AG09309 (cell line): ENCODE measurements around the gene SP9.

Source experiments
- DNase-seq: peaks from one replicate; pipeline ENCODE4 v3.0.0-alpha.2; 2010; ENCODE audit warnings: low read depth
- H3K4me3 ChIP-seq: 2 replicates; pipeline ENCODE4 v1.5.1; 2011; ENCODE audit warnings: mild to moderate bottlenecking, low read depth, low read length, moderate library complexity; ENCODE audit not compliant: control insufficient read depth
- TF ChIP-seq, protein P1 (sequence below): IDR thresholded peaks from 2 replicates; pipeline ENCODE4 v1.5.1; 2011; ENCODE audit warnings: mild to moderate bottlenecking, low read depth, low read length, inconsistent platforms; ENCODE audit not compliant: insufficient read depth, control insufficient read depth; ENCODE audit errors: missing control alignments

Gene SP9

DNA sequence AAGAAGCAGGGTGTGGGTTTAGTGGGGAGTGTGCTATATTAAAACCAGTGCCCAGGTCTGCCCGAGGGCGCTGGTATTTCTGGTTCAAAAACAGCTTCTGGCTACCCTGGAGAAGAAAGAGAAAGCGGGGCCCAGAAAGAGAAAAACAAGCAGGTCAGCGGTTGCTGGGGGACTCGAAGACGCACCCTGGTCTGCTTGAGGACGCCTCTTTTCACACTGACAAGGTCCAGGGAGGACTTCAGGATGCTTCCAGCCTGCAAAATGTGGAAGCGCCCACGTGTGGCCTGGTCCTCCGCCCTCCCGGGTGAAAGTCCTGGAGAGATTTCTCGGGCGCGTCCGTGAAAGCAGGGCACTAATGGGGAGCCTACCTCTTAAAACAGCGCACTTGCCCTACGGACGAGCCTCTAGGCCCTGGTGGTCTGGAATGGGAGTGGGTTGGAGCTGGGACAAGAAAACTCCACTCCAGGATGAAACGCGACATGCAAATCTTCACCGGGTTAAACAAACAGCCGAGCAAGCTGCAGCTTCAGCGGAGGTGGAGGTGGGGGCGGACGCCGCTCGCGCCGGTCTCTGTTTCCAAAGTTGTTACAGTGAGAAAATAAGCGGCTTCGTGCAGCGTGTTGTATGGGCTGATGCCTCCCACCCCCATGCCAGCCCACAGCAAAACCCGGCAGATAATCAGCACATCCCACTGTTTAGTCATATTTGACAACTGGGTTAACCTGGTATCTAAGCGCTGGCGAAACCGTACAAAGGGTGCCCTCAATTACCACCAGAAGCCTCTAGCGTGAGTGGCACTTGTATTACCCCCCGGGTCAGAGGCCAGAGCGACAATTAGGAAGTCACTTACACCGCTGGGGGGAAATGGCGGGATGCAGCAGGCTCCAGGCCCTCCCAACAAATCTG, 1.1 kb upstream of the SP9 start:
- no peak for DNase-seq
- TF ChIP-seq, protein P1, sequence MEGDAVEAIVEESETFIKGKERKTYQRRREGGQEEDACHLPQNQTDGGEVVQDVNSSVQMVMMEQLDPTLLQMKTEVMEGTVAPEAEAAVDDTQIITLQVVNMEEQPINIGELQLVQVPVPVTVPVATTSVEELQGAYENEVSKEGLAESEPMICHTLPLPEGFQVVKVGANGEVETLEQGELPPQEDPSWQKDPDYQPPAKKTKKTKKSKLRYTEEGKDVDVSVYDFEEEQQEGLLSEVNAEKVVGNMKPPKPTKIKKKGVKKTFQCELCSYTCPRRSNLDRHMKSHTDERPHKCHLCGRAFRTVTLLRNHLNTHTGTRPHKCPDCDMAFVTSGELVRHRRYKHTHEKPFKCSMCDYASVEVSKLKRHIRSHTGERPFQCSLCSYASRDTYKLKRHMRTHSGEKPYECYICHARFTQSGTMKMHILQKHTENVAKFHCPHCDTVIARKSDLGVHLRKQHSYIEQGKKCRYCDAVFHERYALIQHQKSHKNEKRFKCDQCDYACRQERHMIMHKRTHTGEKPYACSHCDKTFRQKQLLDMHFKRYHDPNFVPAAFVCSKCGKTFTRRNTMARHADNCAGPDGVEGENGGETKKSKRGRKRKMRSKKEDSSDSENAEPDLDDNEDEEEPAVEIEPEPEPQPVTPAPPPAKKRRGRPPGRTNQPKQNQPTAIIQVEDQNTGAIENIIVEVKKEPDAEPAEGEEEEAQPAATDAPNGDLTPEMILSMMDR = no peak
- peak overlapping the region; percentile 32 for H3K4me3 ChIP-seq

DNA sequence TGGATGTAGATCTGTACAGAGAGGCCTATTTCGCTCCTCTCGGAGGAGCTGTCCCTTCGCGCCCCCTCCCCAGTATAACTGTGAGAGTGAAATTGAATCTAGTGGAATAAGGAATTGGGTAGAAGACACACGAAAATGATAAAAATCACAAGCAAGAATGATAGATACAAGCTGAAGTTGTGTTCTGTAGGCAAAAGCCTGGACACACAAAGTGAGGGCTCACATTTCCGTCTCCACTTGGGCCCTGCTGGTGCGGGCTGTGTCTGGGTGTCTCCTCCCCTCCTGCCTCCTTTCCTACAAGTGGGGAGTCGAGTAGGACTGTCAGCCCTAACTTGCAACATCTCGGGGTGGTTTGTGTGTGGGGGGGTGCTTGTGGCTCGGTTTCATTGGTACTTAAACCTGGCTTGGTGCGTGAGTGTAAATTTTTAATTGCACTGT, 457 bp upstream of the SP9 start:
- TF ChIP-seq, protein P1 = no peak
- DNase-seq = peak; percentile 46
- H3K4me3 ChIP-seq = peak overlapping the region; percentile 27

DNA sequence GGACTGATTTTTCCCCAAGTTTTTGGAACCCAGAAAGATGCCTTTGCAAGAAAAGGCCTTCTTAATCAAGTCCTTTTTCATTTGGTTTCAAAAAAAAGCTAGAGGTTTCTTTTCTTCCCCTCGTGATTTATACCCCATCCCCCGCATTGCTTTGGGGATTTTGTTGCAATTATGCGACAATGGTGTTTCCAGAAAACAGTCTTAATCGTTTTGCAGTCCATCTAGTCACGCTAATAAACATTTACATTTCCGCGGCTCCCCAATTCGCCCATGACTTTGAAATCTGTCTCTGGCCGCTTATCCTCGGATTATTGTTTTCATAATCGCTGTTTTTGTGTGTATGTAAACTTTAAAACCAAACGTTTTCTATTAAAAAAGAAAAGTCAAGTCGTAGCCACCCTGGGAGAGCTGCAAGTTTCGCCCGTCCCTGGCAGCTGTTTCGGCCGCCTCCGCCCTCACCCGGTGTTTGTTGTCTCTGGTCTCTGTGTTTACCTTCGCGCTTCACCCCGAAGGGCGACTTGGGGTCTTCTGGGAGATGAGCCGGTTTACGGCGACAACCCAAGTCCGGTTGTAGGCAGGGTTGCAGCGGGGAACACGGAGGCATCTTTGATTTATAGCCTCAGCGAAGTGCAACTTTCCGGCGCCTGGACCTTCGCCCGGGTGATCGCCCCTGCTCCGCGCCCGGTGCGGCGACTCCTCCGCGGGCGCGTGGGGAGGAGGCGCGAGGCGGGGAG, 667 bp downstream of the SP9 start:
- no peak for DNase-seq
- TF ChIP-seq, protein P1 = no peak
- peak overlapping the region; percentile 67 for H3K4me3 ChIP-seq

DNA sequence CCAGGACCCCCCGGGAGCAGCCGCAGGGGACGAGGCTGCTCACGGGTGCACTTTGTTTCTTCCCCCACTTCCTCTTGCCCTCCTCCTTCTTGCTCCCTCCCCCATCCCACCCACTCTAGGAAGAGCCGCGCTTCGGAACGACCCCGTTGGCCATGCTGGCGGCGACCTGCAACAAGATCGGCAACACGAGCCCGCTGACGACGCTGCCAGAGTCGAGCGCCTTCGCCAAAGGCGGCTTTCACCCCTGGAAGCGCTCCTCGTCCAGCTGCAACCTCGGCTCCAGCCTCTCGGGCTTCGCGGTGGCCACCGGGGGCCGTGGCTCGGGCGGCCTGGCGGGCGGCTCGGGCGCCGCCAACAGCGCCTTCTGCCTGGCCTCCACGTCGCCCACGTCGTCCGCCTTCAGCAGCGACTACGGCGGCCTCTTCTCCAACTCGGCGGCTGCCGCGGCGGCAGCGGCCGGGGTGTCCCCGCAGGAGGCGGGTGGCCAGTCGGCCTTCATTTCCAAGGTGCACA, 1.3 kb downstream of the SP9 start:
- H3K4me3 ChIP-seq = peak overlapping the region; percentile 67
- TF ChIP-seq, protein P1 = no peak
- DNase-seq = no peak

DNA sequence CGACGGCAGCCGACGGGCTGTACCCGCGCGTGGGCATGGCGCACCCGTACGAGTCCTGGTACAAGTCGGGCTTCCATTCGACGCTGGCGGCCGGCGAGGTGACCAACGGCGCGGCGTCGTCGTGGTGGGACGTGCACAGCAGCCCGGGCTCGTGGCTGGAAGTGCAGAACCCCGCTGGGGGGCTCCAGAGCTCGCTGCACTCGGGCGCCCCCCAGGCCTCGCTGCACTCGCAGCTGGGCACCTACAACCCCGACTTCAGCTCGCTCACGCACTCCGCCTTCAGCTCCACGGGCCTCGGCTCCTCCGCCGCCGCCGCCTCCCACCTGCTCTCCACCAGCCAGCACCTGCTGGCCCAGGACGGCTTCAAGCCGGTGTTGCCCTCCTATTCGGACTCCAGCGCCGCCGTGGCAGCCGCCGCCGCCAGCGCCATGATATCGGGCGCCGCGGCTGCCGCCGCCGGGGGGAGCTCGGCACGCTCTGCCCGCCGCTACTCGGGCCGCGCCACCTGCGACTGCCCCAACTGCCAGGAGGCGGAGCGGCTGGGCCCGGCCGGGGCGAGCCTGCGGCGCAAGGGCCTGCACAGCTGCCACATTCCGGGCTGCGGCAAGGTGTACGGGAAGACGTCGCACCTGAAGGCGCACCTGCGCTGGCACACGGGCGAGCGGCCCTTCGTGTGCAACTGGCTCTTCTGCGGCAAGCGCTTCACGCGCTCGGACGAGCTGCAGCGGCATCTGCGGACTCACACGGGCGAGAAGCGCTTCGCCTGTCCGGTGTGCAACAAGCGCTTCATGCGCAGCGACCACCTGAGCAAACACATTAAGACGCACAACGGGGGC, 2.0 kb downstream of the SP9 start:
- TF ChIP-seq, protein P1 = no peak
- H3K4me3 ChIP-seq = peak overlapping the region; percentile 67
- no peak for DNase-seq
